DMS79 treated with DMSO at 0.1 percent for 48 hours (cell line): ENCODE data around the gene SERINC2.
"Not testable (repeated sequence)": the region's sequence is repeated elsewhere in the genome, so short reads cannot be mapped to it uniquely, and the experiment has no call there.

Experiments used
- DNase-seq: peaks from one replicate; lab custom pipeline; 2025; lab: John Stamatoyannopoulos, UW

SERINC2 gene

GRCh38 chr1:31414980-31415370 lies 2.0 kb downstream of the SERINC2 start:
- DNase-seq: no peak

GRCh38 chr1:31415658-31416057 lies 2.6 kb downstream of the SERINC2 start:
- no peak for DNase-seq

- no peak for DNase-seq
Observed at GRCh38 chr1:31416101-31416736, 3.2 kb downstream of the SERINC2 start.

- no peak for DNase-seq
Observed at GRCh38 chr1:31417148-31417547, 4.1 kb downstream of the SERINC2 start.

GRCh38 chr1:31418626-31419323 lies 5.8 kb downstream of the SERINC2 start:
- DNase-seq: no peak

- DNase-seq: no peak
Observed at GRCh38 chr1:31420716-31421115, 7.7 kb downstream of the SERINC2 start.

- peak; percentile 12 for DNase-seq
Observed at GRCh38 chr1:31421371-31422040, 8.5 kb downstream of the SERINC2 start.

- peak; percentile 69 for DNase-seq
Observed at GRCh38 chr1:31422505-31423319, 9.7 kb downstream of the SERINC2 start.

- no peak for DNase-seq
Observed at GRCh38 chr1:31423418-31423947, 10.5 kb downstream of the SERINC2 start.

GRCh38 chr1:31424568-31424967 lies 11.6 kb downstream of the SERINC2 start:
- no peak for DNase-seq

GRCh38 chr1:31425301-31426081 lies 12.5 kb downstream of the SERINC2 start:
- DNase-seq: no peak

GRCh38 chr1:31426249-31426922 lies 13.4 kb downstream of the SERINC2 start:
- no peak for DNase-seq

GRCh38 chr1:31427322-31427721 lies 14.3 kb downstream of the SERINC2 start:
- DNase-seq: no peak

- no peak for DNase-seq
Observed at GRCh38 chr1:31428436-31429221, 15.6 kb downstream of the SERINC2 start.

GRCh38 chr1:31429583-31429982 lies 16.6 kb downstream of the SERINC2 start:
- no peak for DNase-seq

- not testable (repeated sequence) for DNase-seq
Observed at GRCh38 chr1:31431351-31432257, 18.6 kb downstream of the SERINC2 start.

GRCh38 chr1:31432592-31433395 lies 19.8 kb downstream of the SERINC2 start:
- no peak for DNase-seq

GRCh38 chr1:31433396-31433930 lies 20.4 kb downstream of the SERINC2 start:
- no peak for DNase-seq
